Measurements from ENCODE around the gene CDCP1. TPM values are rescaled to one million over a fixed set of nuclear protein-coding genes. Genes with fewer than 3 reads are reported as not detected.

CDCP1 gene
- total and polyA plus RNA-seq, 2 donors (not counting 1 experiment from before 2014, with no cell fraction given), result not detected

GRCh38 chr3:45113625-45114050 lies 32.5 kb downstream of the CDCP1 start:
- Mint-ChIP-seq H3K9me3 (ENCODE audit: insufficient read depth) (no peaks in the 10 kb centered on the region), H3K27ac (no peak overlapping the region), H3K4me3 (no peak overlapping the region), H3K27me3 (peaks cover 27% of the 10 kb centered on the region), H3K4me1 (peaks cover 4% of the 10 kb centered on the region)
- Histone ChIP-seq H3K9ac (ENCODE audit: low read length) (no peak overlapping the region), H3K27ac (ENCODE audit: low read length in 2 of 2) (no peak overlapping the region), H4K20me1 (ENCODE audit: control insufficient read depth, insufficient read depth, low read length, poor library complexity, severe bottlenecking) (no peaks in the 10 kb centered on the region), H3K36me3 (replicated peaks in 1 of 2; ENCODE audit: control extremely low read depth in 1 of 2, control insufficient read depth in 1 of 2, extremely low read depth in 1 of 2, insufficient read depth in 2 of 2, low read length in 1 of 2) (no peaks in the 10 kb centered on the region), H2AFZ (ENCODE audit: insufficient read depth, low read depth, low read length, poor library complexity, severe bottlenecking) (no peak overlapping the region), H3K4me1 (ENCODE audit: control insufficient read depth in 2 of 2, insufficient read depth in 2 of 2, low read length in 2 of 2) (peaks cover 0 to 3% of the 10 kb centered on the region in 2 donors), H3K9me3 (ENCODE audit: control extremely low read depth in 1 of 3, control insufficient read depth in 2 of 3, insufficient read depth in 1 of 3, low read length in 2 of 3) (no peaks in the 10 kb centered on the region), H3K27me3 (replicated peaks in 1 of 4; ENCODE audit: control extremely low read depth in 1 of 4, control insufficient read depth in 3 of 4, insufficient read depth in 4 of 4, low read length in 3 of 4) (peaks cover 0 to 2% (median 0%) of the 10 kb centered on the region in 4 experiments), H3K79me2 (ENCODE audit: control insufficient read depth, insufficient read depth, low read length) (no peaks in the 10 kb centered on the region), H3K4me3 (ENCODE audit: control extremely low read depth in 1 of 5, extremely low read depth in 1 of 5, insufficient read depth in 1 of 5, low read depth in 2 of 5, low read length in 4 of 5) (no peak overlapping the region), H3K4me2 (replicated peaks; ENCODE audit: low read depth, low read length, poor library complexity, severe bottlenecking) (no peak overlapping the region)
- no peak for ATAC-seq (ENCODE audit: low read depth)
- DNase-seq, result no peak
- intact Hi-C loops (cut with micrococcal nuclease), result no loop called here
- ChIA-PET POLR2A (no interaction called here), CTCF (no interaction called here)
- no peak for TF ChIP-seq CTCF (IDR thresholded peaks at IDR 0.05)
- no CpG with 5 or more reads among the region's 6 CpGs for WGBS (ENCODE audit: insufficient coverage)

GRCh38 chr3:45112939-45113338 lies 33.2 kb downstream of the CDCP1 start:
- no peak overlapping the region for H3K9ac ChIP-seq (ENCODE audit: low read length)
- Mint-ChIP-seq H3K4me3 (no peak overlapping the region), H3K4me1 (peaks cover 4% of the 10 kb centered on the region), H3K9me3 (ENCODE audit: insufficient read depth) (no peaks in the 10 kb centered on the region), H3K27ac (no peak overlapping the region), H3K27me3 (peaks cover 20% of the 10 kb centered on the region)
- no peak for ATAC-seq (ENCODE audit: low read depth)
- WGBS (ENCODE audit: insufficient coverage), result 89% methylated on average over 2 of the region's 4 CpGs
- TF ChIP-seq CTCF (IDR thresholded peaks at IDR 0.05), result no peak
- no peak for TF ChIP-seq EZH2 (IDR thresholded peaks at IDR 0.05; ENCODE audit: borderline replicate concordance, insufficient read depth, low read depth, low read length, poor library complexity, severe bottlenecking)
- H3K4me2 ChIP-seq (replicated peaks; ENCODE audit: low read depth, low read length, poor library complexity, severe bottlenecking), result no peak overlapping the region
- H3K36me3 ChIP-seq (replicated peaks in 1 of 2; ENCODE audit: control extremely low read depth in 1 of 2, control insufficient read depth in 1 of 2, extremely low read depth in 1 of 2, insufficient read depth in 2 of 2, low read length in 1 of 2), result no peaks in the 10 kb centered on the region
- ChIA-PET CTCF (no interaction called here), POLR2A (no interaction called here)
- intact Hi-C loops (cut with micrococcal nuclease), result no loop called here
- peaks cover 0 to 3% of the 10 kb centered on the region in 2 donors for H3K4me1 ChIP-seq (ENCODE audit: control insufficient read depth in 2 of 2, insufficient read depth in 2 of 2, low read length in 2 of 2)
- H3K79me2 ChIP-seq (ENCODE audit: control insufficient read depth, insufficient read depth, low read length), result no peaks in the 10 kb centered on the region
- no peak overlapping the region for H3K4me3 ChIP-seq (ENCODE audit: control extremely low read depth in 1 of 5, extremely low read depth in 1 of 5, insufficient read depth in 1 of 5, low read depth in 2 of 5, low read length in 4 of 5)
- H4K20me1 ChIP-seq (ENCODE audit: control insufficient read depth, insufficient read depth, low read length, poor library complexity, severe bottlenecking), result no peaks in the 10 kb centered on the region
- no peaks in the 10 kb centered on the region for H3K27me3 ChIP-seq (replicated peaks in 1 of 4; ENCODE audit: control extremely low read depth in 1 of 4, control insufficient read depth in 3 of 4, insufficient read depth in 4 of 4, low read length in 3 of 4)
- no peak overlapping the region for H2AFZ ChIP-seq (ENCODE audit: insufficient read depth, low read depth, low read length, poor library complexity, severe bottlenecking)
- DNase-seq, result no peak
- H3K27ac ChIP-seq (ENCODE audit: low read length in 2 of 2), result no peak overlapping the region
- no peaks in the 10 kb centered on the region for H3K9me3 ChIP-seq (ENCODE audit: control extremely low read depth in 1 of 3, control insufficient read depth in 2 of 3, insufficient read depth in 1 of 3, low read length in 2 of 3)
